Astrocyte of the spinal cord (primary cell): ENCODE results near the gene SMTNL2.
"Not testable (repeated sequence)": the region's sequence is repeated elsewhere in the genome, so short reads cannot be mapped to it uniquely, and the experiment has no call there.

Experiments used
- DNase-seq: peaks from one replicate; pipeline ENCODE4 v3.0.0; 2011; ENCODE audit warnings: low read depth, low spot score
- H3K4me3 ChIP-seq: 2 replicates; pipeline ENCODE4 v1.5.1; 2011; ENCODE audit warnings: low read depth, mild to moderate bottlenecking, low read length, moderate library complexity
- in situ Hi-C: cut with HindIII; loops from 2 replicates; pipeline ENCODE4 v1.10.0; 2017; ENCODE audit warnings: low sequenced_read_pairs
- TF ChIP-seq, protein P1 (sequence below): IDR thresholded peaks from 2 replicates; pipeline ENCODE4 v1.5.1; 2012; ENCODE audit warnings: low read depth, mild to moderate bottlenecking, low read length, inconsistent platforms

SMTNL2 gene

DNA sequence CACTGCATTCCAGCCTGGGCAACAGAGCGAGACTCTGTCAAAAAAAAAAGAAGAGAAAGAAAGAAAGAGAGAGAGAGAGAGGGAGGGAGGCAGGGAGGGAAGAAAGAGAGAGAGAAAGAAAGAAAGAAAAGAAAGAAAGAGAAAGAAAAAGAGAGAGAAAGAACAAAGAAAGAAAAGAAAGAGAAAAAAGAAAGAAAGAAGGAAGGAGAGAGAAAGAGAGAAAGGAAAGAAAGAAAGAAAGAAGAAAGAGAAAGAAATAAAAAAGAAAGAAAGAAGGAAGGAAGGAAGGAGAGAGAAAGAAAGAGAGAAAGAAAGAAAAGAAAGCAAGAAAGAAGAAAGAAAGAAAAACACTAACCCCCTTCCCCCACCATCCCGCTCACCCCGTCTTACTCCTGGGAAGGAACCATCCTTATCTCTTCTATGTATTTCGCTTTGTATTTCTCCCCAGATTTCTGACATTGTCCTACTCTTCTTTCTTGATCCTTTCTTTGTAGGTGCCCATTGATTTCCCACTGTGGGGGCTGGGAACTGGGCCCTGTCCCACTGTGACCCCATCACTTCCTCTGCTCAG lies 36.3 kb downstream of the SMTNL2 start:
- TF ChIP-seq, protein P1, sequence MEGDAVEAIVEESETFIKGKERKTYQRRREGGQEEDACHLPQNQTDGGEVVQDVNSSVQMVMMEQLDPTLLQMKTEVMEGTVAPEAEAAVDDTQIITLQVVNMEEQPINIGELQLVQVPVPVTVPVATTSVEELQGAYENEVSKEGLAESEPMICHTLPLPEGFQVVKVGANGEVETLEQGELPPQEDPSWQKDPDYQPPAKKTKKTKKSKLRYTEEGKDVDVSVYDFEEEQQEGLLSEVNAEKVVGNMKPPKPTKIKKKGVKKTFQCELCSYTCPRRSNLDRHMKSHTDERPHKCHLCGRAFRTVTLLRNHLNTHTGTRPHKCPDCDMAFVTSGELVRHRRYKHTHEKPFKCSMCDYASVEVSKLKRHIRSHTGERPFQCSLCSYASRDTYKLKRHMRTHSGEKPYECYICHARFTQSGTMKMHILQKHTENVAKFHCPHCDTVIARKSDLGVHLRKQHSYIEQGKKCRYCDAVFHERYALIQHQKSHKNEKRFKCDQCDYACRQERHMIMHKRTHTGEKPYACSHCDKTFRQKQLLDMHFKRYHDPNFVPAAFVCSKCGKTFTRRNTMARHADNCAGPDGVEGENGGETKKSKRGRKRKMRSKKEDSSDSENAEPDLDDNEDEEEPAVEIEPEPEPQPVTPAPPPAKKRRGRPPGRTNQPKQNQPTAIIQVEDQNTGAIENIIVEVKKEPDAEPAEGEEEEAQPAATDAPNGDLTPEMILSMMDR, result no peak
- DNase-seq, result no peak
- no peak overlapping the region for H3K4me3 ChIP-seq
- in situ Hi-C loops, result no loop called here

DNA sequence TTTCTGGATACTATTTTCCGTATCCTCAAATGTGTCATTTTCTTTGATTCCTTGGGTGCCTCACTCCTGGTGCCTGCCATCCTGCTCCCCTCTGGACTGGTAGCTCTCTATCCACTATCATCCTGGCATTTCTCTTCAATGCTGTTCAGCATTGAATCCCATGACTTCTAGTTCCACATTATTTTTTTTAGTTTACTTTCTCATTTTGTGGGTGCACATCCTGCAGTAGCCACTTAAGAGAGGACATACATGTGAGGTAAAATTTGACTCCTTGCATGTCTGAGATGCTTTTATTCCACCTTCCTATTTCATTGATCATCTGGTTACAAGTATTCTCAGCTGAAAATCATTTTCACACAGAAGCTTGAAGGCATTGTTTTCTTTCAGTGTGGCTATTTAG lies 38.0 kb downstream of the SMTNL2 start:
- TF ChIP-seq, protein P1, result no peak
- no peak for DNase-seq
- H3K4me3 ChIP-seq, result no peak overlapping the region
- in situ Hi-C loops, result no loop called here

DNA sequence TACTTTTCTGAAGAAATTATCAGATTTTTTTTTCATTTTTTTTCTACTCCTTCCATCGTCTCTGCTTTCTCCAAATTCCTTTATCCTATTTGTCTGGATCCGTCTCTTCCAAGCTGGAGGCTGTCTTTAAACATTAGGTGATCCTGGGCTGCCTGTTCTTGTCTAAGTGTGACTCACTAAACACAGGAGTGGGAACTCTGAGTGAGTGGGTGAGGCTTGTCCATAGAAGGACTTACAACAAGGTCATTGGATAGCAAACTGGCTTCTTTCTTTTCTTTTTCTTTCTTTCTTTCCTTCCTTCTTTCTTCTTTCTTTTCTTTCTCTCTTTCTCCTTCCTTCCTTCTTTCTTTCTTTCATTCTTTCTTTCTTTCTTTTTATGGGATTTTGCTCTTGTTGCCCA lies 38.9 kb downstream of the SMTNL2 start:
- H3K4me3 ChIP-seq, result no peak overlapping the region
- DNase-seq, result no peak
- TF ChIP-seq, protein P1, result no peak
- in situ Hi-C loops, result no loop called here

DNA sequence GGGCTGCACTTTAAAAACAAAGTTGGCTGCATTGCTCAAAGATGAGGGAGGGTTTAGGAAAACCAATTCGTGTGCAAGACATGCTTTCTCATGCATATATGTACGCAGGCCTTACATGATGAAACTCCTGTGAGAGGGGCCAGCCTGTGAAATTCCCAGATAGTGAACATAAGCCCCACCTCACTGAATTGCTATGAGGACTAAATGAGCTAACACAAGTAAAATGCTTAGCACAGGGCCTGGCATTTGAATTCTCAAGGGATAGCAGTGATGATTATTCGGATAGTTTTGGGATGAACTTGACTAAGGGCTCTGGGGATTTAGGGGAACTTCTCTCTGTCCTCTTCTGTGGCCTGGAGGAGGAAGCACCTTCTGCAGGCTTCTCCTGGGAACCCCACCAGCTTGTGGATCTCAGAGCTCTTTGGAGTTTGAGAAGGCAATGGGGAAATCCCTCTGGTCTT lies 40.2 kb downstream of the SMTNL2 start:
- DNase-seq, H3K4me3 ChIP-seq, in situ Hi-C loops: not testable (repeated sequence)

DNA sequence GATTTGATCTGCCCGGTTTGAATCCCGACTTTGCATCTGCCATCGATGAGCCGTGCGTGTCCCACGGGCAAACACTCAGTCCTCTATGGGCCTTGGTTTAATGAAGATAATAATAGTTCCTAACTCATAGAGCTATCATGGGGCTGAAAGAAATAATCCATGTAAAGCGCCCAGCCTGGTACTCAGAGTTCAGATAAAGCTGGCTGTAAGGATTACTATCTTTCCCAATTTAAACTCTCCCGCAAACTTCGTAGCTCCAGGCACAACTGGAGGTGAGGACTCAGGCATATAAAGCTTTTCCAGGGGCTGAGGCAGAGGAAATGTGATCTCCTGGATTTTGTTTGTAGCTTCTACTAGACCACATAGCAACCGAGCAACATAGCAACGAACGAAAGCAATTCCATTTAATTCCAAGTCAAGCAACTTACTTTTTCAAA lies 40.9 kb downstream of the SMTNL2 start:
- peak; percentile 36 for DNase-seq
- H3K4me3 ChIP-seq, result no peak overlapping the region
- TF ChIP-seq, protein P1, result no peak
- in situ Hi-C loops, result no loop called here

DNA sequence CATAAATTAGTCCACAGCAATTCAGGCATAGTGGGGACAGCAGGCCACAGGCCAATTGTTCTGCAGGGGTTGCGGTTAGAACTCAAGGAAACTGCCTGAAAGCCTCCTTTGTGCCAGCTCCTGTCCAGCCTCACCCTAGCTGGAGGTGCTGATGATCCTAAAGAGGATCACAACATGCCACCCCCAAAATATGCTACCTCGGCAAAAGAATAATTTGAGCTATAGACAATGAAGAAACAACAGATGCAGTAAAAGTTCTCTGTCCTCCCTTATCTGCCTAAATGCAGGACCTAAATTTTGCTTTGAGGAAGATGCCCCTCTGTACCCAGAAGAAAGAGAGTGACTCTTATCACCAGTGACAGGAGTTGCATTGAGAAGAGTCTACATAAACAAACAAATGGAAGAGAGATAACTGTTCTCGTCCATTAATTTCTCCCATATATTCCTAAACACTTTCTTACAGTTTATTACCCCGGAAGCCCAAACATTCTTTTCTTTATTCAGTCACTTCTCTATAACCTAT lies 42.5 kb downstream of the SMTNL2 start:
- DNase-seq, result no peak
- H3K4me3 ChIP-seq, result no peak overlapping the region
- in situ Hi-C loops, result no loop called here
- TF ChIP-seq, protein P1, result no peak

DNA sequence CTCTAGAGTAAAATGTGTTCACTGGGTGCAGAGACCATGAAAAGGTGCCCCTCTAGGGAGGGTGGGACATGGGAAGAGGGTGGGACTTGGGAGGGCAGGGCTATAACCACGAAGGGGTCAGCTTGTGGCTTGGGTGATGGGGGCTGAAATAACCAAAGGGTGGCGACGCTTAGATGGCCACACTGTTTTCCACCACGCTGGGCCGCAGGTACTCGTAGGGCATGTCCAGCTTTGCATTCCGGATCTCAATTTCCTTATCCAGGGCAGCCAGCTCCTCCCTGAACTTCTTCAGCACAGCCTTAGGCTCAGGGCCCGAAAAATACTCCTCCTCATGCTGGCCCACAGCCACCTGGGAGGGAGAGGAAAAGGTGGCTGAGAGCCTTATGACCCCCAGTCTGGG lies 47.1 kb downstream of the SMTNL2 start:
- DNase-seq, result no peak
- in situ Hi-C loops, result no loop called here
- TF ChIP-seq, protein P1, result no peak
- no peak overlapping the region for H3K4me3 ChIP-seq
